Kidney epithelial cell (primary cell): ENCODE results near the gene LRRC43. TPM values are rescaled to one million over a fixed set of nuclear protein-coding genes. Genes with fewer than 3 reads are reported as not detected.

Experiments
- DNase-seq: peaks from one replicate; pipeline ENCODE4 v3.0.0-alpha.2; 2010; ENCODE audit warnings: low read depth
- H3K27me3 ChIP-seq: 2 replicates; pipeline ENCODE4 v1.6.0; 2011; ENCODE audit warnings: low read length; ENCODE audit not compliant: control insufficient read depth, insufficient read depth
- H3K36me3 ChIP-seq: 2 replicates; pipeline ENCODE4 v1.5.1; 2011; ENCODE audit warnings: low read length; ENCODE audit not compliant: control insufficient read depth, insufficient read depth
- H3K4me3 ChIP-seq: 2 replicates; pipeline ENCODE4 v1.5.1; 2011; ENCODE audit warnings: low read depth, mild to moderate bottlenecking, control low read depth, low read length
- CTCF ChIP-seq: IDR thresholded peaks from 2 replicates; pipeline ENCODE4 v1.5.1; 2011; ENCODE audit warnings: mild to moderate bottlenecking, moderate library complexity, low read length, control low read depth, inconsistent platforms; ENCODE audit not compliant: insufficient read depth, poor library complexity, severe bottlenecking
- total RNA-seq: library from RNA; depleted of rRNA; stranded (reverse); fragments of >200 nt; gene quantifications from 2 replicates; pipeline ENCODE4 v1.2.3, GENCODE V29; 2015

The LRRC43 gene
- total RNA-seq, 1 donor from 2014 or later, result 0.75 TPM

GRCh38 chr12:122148657-122149056, 34.3 kb upstream of the LRRC43 start:
- no peaks in the 10 kb centered on the region for H3K36me3 ChIP-seq
- H3K4me3 ChIP-seq, result no peak overlapping the region
- no peak for TF ChIP-seq CTCF
- no peak for DNase-seq
- H3K27me3 ChIP-seq, result no peaks in the 10 kb centered on the region

- Histone ChIP-seq H3K4me3 (no peak overlapping the region), H3K27me3 (no peaks in the 10 kb centered on the region), H3K36me3 (no peaks in the 10 kb centered on the region)
- TF ChIP-seq CTCF, result no peak
- DNase-seq, result no peak
Observed at GRCh38 chr12:122150127-122150681, 32.7 kb upstream of the LRRC43 start.

- no peak overlapping the region for H3K4me3 ChIP-seq
- no peaks in the 10 kb centered on the region for H3K36me3 ChIP-seq
- no peaks in the 10 kb centered on the region for H3K27me3 ChIP-seq
- DNase-seq, result no peak
- TF ChIP-seq CTCF, result no peak
Observed at GRCh38 chr12:122152754-122153153, 30.2 kb upstream of the LRRC43 start.

- no peak overlapping the region for H3K4me3 ChIP-seq
- no peaks in the 10 kb centered on the region for H3K27me3 ChIP-seq
- no peaks in the 10 kb centered on the region for H3K36me3 ChIP-seq
- TF ChIP-seq CTCF, result no peak
- no peak for DNase-seq
Observed at GRCh38 chr12:122155705-122156104, 27.2 kb upstream of the LRRC43 start.

- no peak for TF ChIP-seq CTCF
- Histone ChIP-seq H3K4me3 (no peak overlapping the region), H3K27me3 (no peaks in the 10 kb centered on the region), H3K36me3 (no peaks in the 10 kb centered on the region)
- no peak for DNase-seq
Observed at GRCh38 chr12:122158700-122159285, 24.1 kb upstream of the LRRC43 start.

GRCh38 chr12:122159882-122160281, 23.0 kb upstream of the LRRC43 start:
- TF ChIP-seq CTCF, result no peak
- Histone ChIP-seq H3K36me3 (no peaks in the 10 kb centered on the region), H3K27me3 (no peaks in the 10 kb centered on the region), H3K4me3 (no peak overlapping the region)
- no peak for DNase-seq
